CD4-positive, alpha-beta T cell treated with Interleukin-10 for 1 hour (primary cell): ENCODE measurements around the gene PTER.

Source experiments
- DNase-seq: peaks from one replicate; pipeline ENCODE4 v3.0.0-alpha.2; 2020

PTER gene

DNA sequence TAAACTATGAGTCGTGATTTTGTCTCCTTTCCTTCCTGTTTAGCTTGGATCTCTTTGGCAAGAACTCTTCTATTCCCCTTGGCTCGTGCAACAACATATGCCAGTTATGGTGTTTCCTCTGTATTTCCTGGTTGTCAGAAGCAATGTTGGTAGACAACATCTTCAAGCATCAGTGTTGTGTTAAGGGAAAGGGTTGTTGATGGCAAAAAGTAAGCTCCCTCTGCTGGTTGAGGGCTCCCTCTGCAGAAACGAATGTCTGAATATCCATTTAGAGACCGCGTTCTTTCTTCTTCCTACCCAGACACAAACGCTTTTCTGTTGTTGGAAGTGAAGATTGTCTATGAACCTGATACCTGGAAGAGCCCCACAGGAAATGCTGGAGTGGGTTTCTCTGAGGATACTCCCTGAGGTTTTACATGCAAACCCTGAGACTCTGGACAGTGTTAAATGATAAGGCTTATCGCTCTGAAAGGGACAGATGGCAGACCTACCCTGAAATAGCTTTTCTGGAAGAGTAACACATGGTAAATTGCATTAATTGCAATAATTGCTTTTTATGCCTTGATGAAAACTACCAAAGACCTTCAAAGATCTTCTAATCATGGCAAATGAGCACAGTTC is 108.4 kb downstream of the PTER start:
- DNase-seq: peak; percentile 20

GRCh38 chr10:16547973-16548372 is 111.2 kb downstream of the PTER start:
- DNase-seq: no peak

DNA sequence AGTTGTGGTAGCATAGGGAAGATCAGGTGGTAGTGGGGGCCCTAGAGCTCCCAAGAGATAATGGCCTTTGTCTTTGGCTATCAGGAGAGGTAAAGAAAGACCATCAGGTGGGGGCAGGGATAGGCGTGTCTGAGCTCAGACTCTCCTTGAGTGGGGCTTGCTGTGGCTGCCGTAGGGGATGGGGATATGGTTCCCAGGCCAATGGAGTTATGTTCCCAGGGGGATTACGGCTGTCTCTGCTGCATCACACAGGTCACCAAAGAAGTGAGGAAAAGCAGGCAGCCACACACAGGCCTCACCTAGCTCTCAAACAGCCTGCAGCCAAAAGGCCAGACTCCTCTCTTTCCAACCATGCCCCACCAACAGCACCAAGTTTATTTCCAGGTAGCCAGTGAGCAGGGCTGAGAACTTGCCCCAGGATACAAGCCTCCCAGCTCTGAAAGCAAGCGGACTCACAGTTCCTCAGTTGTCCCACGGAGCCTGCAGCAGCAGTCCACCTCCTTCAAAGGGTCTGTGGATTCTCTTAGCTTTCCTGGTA is 122.5 kb downstream of the PTER start:
- DNase-seq: no peak

GRCh38 chr10:16562891-16563290 is 126.1 kb downstream of the PTER start:
- DNase-seq: no peak
